GM18502 (cell line): Measurements from ENCODE around the gene SYNE4.

Source experiments
- ATAC-seq: cut with Tn5 transposase; IDR thresholded peaks from one replicate; pipeline ENCODE4 v1.9.1; 2021; ENCODE audit warnings: mild to moderate bottlenecking; ENCODE audit not compliant: unreplicated experiment, poor library complexity

Gene SYNE4

DNA sequence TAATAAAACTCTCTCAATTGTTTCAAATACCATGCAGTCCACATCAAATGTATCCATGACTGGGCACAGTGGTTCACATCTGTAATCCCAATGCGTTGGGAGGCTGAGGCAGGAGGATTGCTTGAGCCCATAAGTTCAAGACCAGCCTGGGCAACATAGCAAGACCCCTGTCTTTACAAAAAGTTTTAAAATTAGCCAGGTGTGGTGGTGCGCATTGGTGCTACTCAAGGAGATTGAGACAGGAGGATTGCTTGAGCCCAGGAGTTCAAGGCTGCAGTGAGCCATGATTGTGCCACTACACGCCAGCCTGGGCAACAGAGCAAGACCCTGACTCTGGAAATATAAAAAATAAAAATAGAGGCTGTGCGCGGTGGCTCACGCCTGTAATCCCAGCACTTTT lies 19.1 kb upstream of the SYNE4 start:
- ATAC-seq, result no peak

GRCh38 chr19:36026091-36026876 lies 17.7 kb upstream of the SYNE4 start:
- no peak for ATAC-seq

DNA sequence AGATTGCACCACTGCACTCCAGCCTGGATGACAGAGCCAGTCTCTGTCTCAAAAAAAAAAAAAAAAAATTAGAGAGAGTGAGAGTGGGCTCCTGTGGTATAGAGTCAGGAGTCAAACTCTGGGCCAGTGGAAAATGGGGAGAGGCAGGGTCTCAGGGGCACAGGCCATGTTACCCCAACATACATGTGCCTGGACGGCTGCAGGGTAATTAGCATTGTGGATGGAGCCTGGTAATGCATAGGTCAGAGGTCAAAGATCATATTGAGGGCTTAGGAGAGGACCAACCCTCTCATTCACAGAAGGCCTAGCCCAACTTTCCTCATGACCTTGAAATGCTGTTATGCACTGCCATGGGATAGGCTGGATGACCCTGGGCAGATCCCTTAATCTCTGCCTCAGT lies 16.9 kb upstream of the SYNE4 start:
- no peak for ATAC-seq

DNA sequence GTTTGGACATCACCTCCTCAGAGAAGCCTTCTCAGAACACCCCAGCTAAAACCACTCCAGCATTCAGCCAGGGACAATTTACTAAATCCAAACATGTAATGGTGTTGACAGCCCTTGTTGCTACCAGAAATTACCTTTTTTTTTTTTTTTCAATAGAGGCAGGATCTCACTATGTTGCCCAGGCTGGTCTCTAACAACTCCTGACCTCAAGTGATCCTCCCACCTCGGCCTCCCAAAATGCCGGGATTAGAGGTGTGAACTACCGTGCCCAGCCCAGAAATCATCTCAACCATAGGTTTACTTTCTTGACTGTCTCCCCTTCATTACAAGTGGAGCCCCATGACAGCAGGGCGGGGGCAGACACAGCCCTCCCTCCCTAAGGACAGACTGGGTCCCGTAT lies 14.8 kb upstream of the SYNE4 start:
- ATAC-seq, result no peak

DNA sequence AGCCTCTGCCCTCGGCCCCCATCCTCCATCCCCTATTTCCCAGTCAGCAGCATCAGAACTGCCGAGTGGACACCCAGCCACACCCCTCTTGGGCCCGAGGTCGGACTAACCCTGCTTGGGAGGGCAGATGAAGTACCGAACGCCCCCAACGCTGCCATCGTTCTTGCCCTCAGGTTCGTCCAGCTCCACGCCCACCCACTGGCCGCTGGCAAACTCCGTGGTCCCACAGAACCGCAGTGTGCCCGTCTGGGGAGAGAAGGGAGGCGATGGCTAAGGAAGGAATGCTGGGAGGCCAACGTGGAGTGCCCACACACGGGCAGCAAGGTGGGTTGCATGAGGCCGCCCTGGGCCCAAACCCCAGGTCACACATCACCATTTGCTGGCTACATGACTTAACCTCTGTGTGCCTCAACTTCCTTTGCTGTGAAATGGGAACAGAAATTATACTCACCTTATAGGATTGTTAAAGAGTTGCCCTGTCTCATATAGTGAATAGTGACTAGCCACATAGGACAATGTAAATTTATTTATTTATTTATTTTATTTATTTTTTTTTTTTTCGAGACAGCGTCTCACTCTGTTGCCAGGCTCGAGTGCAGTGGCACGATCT lies 10.6 kb upstream of the SYNE4 start:
- ATAC-seq, result no peak

- peak; percentile 97 for ATAC-seq
Observed at GRCh38 chr19:36014012-36014924, 5.7 kb upstream of the SYNE4 start, which contains the start of gene ALKBH6. Gene ALKBH6 (minus strand): TSS chr19:36014213. CDS start chr19:36013397, 816 bp downstream.

GRCh38 chr19:36013280-36014011 lies 4.8 kb upstream of the SYNE4 start:
- no peak for ATAC-seq

- no peak for ATAC-seq
Observed at GRCh38 chr19:36010402-36010801, 1.8 kb upstream of the SYNE4 start.

DNA sequence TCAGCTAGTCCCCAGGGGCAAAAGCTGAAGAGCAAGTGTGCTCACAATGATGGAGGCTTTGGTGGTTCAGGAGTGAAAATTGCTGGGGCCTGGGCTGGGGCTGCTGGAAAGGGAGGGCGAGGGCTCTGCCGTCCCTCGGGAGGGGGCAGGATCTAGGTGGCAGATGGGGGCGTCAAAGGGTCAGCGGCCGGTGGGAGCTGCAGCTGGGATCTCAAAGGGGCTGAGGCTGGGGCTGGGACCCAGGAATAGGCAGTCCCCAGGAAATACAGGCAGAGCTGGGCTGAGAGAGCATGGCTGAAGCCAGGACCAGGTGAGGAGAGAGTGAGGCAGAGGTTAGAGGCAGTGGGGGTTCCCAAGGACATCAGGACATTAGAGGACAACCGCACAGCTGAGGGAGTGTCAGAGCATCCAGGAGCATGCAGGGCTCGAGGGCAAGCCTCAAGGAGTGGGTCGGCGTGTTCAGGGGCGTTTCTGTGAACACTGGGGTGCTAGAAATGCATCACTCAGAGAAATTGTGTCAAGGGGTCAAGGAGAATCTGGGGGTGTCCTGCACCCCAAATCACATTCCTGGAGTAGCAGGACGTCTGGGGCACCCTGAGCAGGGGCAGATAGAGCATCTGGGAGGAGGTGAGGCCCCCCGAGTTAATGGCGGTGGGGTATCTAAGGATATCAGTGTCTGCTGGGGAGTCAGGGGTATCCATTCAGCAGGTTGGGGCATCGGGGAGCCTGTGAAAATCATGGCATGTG lies 1.2 kb upstream of the SYNE4 start:
- no peak for ATAC-seq

DNA sequence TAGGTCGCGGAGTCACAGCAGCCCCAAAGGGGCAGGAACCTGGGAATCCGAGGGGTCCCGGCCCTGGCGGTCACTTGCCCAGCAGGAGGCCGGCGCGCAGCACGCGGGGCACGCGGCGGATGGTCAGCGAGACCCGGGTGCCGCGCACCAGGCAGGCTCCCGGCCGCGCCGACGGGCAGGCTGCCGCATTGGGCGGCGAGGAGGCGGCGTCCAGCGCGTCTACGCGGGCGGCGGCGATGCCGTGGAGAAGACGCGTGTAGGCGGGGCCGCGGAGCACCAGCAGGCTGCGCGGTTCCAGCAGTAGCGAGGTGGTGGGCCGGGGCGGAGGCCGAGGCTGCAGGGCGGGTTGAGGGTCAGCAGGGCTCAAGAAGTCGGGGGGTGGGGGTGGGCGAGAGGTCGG lies 607 bp upstream of the SYNE4 start:
- no peak for ATAC-seq

DNA sequence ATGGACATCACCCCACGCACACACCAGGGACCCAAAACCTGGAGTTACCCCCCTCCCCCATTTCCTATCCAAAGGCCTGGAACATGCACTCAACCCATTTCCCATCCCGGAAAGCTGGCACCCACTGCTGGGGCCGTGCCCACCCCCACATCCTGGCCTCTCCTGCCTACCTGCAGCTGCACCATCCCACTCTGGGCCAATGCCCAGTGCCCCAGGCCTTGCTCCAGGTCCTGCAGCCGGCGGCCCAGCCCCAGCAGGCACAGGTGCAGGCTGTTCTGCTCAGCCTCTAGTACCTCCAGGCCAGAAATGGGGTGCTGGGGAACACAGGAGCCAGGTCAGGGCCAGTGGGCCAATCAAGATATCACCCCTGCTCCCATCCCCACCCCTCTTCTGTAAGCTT lies 1.7 kb downstream of the SYNE4 start:
- ATAC-seq, result no peak

GRCh38 chr19:36003284-36003683 lies 5.3 kb downstream of the SYNE4 start:
- ATAC-seq, result no peak

DNA sequence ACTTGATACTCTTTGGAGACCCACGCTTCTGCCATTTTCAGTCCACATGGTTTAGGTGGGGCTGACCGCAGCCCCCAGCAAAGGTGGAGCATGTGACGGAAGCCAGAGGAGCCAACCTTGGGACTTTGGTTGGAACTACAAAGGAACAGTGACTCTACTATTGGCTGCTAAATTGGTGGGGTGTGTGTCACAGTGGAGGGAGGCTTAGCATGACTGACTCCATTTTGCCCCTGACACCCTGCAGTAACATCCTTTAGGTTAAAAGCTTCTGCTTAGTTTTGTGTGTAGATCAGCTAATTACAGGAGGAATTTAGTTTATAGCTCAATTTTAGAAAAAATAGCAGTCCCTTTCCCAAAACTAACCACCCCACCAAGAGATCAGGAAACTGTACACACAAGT lies 7.0 kb downstream of the SYNE4 start:
- ATAC-seq, result no peak

DNA sequence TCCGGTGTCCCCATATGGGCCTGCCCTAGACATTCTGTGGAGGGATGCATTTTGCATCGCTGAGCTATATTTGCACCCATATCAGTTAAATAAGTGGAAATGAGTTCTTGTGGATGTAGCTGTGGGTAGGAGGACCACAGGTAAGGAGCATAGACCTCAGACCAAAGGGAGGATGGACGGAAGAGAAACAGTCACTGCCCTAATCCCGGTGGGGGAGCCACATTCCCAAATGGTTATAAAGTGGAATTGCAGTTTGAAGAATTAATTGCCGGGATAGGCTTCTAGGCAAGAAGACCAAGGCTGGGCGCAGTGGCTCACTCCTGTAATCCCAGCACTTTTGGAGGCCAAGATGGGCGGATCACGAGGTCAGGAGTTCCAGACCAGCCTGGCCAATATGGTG lies 11.8 kb downstream of the SYNE4 start:
- ATAC-seq, result no peak

DNA sequence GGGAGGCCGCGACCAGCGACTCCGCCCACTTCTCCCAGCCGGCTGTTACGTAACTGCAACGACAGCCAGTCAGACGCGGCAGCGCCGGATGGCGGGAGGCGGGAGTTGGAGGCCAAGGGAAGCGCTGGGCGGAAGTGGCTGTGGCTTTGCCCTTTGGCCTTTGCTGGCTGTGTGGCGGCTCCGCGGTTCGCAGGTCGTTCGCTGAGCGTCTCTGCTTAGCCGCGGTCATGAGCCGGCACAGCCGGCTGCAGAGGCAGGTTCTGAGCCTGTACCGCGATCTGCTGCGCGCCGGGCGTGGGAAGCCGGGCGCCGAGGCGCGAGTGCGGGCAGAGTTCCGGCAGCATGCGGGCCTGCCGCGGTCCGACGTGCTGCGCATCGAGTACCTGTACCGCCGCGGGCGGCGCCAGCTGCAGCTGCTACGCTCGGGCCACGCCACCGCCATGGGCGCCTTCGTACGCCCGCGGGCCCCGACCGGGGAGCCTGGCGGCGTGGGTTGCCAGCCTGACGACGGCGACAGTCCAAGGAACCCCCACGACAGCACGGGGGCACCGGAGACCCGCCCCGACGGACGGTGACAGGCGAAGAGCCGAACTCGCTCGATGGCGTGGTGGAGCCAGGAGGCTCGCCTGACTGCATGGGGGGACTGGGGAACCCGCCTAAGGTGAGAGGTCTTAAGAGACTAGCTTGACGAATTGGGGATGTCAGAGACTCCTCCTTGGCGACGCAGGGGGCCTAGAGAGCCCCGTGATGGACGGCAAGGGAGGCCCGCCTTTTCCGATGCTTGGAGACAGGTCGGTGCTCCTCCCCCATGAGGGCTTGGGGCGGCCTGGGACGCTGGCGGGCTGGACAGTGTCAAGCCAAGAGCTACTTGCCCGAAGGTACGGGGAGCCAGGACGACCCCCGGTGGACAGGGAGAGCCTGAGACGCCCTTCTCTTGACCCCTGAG lies 13.3 kb downstream of the SYNE4 start, which contains the start of gene SDHAF1:
TSS of gene SDHAF1 (plus strand) at position 141 of the 946 bp plus-strand sequence. CDS start at position 228, 87 bp downstream.
- peak; percentile 89 for ATAC-seq

DNA sequence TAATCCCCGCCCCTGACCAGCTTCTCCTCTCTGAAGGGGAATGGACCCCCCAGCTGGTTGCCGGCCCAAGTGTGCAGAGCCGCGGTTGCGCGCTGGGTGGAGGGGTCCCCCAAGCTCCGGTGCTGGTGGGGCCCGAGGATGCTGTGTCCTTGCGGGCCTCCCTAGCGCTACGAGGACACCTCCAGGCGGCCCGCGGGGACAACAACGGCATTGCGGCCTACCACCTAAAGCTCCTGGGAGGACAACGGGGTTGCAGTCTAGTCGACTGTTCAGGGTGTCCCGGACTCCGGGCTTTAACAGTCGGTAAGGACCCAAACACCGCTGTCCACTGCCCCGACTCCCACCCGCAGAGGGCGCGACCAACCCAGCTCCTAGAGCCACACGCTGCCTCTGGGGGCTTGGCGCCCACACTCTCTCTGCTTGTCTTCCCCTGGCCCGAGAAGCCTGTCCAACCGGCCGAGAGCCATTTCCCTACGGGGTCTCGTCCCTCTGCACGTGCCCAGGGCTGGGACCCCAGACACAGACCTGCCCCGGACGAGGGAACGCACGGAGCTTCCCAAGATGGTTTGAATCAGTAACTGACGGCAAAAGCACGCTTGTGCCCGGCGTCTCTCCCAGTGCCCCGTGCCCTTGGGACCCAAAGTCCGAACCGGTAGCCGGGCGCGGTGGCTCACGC lies 14.6 kb downstream of the SYNE4 start:
- ATAC-seq, result no peak

DNA sequence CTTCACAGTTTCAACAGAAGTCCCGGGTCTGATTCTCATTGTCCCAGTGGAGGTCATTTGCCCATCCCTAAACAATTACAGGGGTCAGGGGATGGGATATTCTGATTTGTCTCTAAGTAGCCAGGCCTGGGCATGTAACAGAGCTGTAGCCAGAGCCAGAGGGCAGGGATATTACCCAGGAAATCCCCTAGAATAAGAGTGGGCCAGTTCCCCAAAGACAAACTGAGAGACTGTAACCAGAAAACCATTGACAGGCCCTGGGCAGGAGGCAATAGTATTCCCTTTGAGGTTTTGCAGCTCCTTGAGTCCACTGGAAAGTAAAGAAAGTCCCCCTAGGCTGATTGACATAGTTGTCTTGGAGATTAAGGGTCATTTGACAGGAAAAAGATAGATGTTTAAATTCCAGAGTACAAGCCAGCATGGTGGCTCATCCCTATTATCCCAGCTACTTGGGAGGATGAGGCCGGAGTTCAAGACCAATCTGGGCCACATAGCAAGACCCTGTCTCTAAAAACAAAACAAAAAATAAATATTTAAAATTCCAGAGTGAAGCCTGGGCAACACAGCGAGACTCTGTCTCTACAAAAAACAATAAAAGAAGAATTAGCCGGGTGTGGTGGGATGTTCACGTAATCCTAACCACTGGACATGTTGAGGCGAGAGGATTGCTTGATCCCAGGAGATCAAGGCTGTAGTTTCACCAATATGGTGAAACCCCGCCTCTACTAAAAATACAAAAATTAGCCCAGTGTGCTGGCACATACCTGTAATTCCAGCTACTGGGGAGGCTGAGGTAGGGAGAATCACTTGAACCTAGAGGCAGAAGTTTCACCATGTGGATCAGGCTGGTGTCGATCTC lies 15.5 kb downstream of the SYNE4 start:
- no peak for ATAC-seq
